ENCODE results near the gene PRAMEF27. TPM values are rescaled to one million over a fixed set of nuclear protein-coding genes. Genes with fewer than 3 reads are reported as not detected.
"Not testable (repeated sequence)": the region's sequence is repeated elsewhere in the genome, so short reads cannot be mapped to it uniquely, and the experiment has no call there.

PRAMEF27 gene
- total RNA-seq = not detected

DNA sequence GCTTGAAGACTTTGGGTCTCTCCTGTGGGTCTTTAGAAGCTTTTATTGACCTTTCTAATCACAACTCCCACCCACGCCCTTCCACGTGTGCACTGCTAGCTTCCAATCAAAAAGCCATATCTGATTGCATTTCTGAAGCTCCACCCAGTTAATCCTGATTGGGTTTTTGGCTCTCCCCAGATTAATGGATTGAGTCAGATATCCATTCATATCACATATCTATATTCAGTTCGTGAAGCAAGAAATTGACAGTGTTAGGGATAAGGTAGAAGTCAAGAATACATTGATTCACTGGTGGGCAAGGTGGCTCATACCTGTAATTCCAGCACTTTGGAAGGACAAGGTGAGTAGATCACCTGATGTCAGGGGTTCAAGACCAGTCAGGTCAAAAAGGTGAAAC is at the start of gene PRAMEF27:
Gene PRAMEF27 (minus strand): TSS at position 101 of the 400 bp plus-strand sequence. CDS start 2,916 bp downstream, outside the sequence.
- intact Hi-C loops (cut with micrococcal nuclease); DNase-seq; H3K4me1 Mint-ChIP-seq (ENCODE audit: low read depth); H3K27ac Mint-ChIP-seq; CTCF ChIA-PET; H3K27me3 Mint-ChIP-seq (ENCODE audit: low read depth); H3K36me3 Mint-ChIP-seq (ENCODE audit: low read depth); H3K4me3 Mint-ChIP-seq; H3K9me3 Mint-ChIP-seq: not testable (repeated sequence)

DNA sequence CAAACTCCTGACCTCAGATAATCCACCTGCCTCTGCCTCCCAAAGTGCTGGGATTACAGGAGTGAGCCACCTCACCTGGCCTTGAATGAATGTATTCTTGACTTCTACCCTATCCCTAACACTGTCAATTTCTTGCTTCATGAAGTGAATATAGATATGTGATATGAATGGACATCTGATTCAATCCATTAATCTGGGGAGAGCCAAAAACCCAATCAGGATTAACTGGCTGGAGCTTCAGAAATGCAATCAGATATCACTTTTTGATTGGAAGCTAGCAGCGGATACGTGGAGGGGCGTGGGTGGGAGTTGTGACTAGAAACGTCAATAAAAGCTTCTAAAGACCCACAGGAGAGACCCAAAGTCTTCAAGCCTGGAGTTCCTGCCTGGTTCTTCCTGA is 14.1 kb upstream of the PRAMEF27 start, which contains the start of gene PRAMEF25:
Gene PRAMEF25 (plus strand): TSS at position 301 of the 400 bp plus-strand sequence. CDS start 2,920 bp downstream, outside the sequence.
- intact Hi-C loops (cut with micrococcal nuclease); H3K9me3 Mint-ChIP-seq; H3K27ac Mint-ChIP-seq; H3K4me1 Mint-ChIP-seq (ENCODE audit: low read depth); H3K4me3 Mint-ChIP-seq; H3K36me3 Mint-ChIP-seq (ENCODE audit: low read depth); DNase-seq; H3K27me3 Mint-ChIP-seq (ENCODE audit: low read depth); CTCF ChIA-PET: not testable (repeated sequence)

DNA sequence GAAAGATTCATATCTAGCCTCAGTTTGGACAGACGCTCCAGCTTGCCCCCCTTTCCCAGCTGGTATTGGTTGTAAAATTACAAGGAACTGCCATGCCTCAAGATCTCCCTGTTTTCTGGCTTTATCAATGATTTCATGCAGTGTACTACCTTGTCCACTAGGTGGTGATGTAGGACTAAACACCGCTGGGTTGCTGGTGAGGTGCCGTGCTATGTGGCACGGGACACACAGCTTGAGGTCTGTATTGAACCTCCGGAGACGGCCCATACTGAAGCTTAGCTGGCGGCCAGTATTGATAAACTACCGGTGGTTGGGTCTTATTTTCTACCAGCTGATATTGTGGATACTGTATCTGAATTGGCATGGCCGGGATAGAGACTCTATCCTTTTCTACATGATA is 36.5 kb downstream of the PRAMEF27 start:
- H3K27me3 Mint-ChIP-seq (ENCODE audit: low read depth); H3K4me3 Mint-ChIP-seq; H3K36me3 Mint-ChIP-seq (ENCODE audit: low read depth); H3K27ac Mint-ChIP-seq; H3K9me3 Mint-ChIP-seq; intact Hi-C loops (cut with micrococcal nuclease); H3K4me1 Mint-ChIP-seq (ENCODE audit: low read depth); CTCF ChIA-PET; DNase-seq: not testable (repeated sequence)

DNA sequence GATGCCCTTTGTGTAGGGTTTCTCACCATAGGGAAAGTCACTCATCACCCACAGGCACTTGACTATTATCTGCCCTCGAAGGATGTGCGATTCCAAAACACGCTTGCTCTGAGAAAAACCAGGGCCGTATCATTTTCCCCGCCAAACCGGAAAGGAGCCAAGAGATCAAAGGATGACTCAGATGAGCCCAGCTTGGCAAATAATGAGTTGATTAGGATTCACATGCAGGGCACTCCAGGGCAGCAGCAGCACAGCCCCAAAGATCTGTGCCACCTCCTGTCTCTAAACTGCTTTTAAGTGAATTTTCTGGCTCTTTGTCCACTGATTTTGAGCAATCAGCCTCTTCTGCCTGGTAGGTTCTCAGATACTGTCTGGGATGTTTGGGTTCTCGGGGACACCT is 44.4 kb downstream of the PRAMEF27 start:
- H3K4me3 Mint-ChIP-seq; H3K36me3 Mint-ChIP-seq (ENCODE audit: low read depth); CTCF ChIA-PET; H3K27ac Mint-ChIP-seq; H3K4me1 Mint-ChIP-seq (ENCODE audit: low read depth); intact Hi-C loops (cut with micrococcal nuclease); H3K9me3 Mint-ChIP-seq; H3K27me3 Mint-ChIP-seq (ENCODE audit: low read depth); DNase-seq: not testable (repeated sequence)

DNA sequence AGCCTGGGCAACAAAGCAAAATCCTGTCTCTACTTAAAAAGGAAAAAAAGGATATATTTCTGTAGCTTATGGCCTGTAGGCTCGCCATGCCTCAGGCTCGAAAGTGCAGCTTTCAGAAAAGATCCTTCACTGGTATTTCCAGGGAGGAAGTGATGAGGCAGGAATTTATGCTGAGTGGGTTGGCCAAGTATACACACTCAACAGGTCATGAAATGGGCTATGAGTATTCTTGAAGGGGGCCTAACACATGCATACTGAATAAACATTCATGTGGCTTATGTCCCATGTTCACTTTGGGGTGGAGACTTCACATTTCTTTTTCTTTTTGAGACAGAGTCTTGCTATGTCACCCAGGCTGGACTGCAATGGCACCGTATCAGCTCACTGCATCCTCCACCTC is 47.0 kb downstream of the PRAMEF27 start:
- DNase-seq; H3K27me3 Mint-ChIP-seq (ENCODE audit: low read depth); H3K4me3 Mint-ChIP-seq; H3K4me1 Mint-ChIP-seq (ENCODE audit: low read depth); H3K36me3 Mint-ChIP-seq (ENCODE audit: low read depth); H3K9me3 Mint-ChIP-seq; intact Hi-C loops (cut with micrococcal nuclease); CTCF ChIA-PET; H3K27ac Mint-ChIP-seq: not testable (repeated sequence)

DNA sequence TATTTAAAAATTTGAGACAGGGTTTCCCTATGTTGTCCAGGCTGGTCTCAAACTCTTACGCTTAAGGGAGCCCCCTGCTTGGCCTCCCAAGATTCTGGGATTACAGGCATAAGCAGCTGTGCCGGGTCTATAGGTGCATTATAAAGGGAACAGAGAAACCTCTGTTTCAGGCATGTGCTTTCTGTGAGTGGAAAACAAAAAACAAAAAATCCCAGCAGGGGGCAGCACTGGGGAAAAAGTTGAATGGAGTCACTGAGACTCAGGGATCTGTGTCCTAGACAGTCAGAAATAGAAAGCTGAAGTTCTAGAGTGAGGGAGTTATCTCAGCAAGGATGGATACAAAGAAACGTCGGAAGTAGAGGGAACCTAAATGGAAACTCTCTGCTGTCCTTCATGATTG is 50.6 kb downstream of the PRAMEF27 start:
- H3K9me3 Mint-ChIP-seq; H3K27me3 Mint-ChIP-seq (ENCODE audit: low read depth); H3K4me1 Mint-ChIP-seq (ENCODE audit: low read depth); H3K27ac Mint-ChIP-seq; CTCF ChIA-PET; intact Hi-C loops (cut with micrococcal nuclease); DNase-seq; H3K4me3 Mint-ChIP-seq; H3K36me3 Mint-ChIP-seq (ENCODE audit: low read depth): not testable (repeated sequence)

Other genes with a start within 250 kb of the PRAMEF27 start
- gene PRAMEF11, start 225.2 kb downstream of the PRAMEF27 start, total RNA-seq = not detected
- not detected for gene HNRNPCL1, start 207.9 kb downstream of the PRAMEF27 start, total RNA-seq
- gene PRAMEF2, start 199.5 kb downstream of the PRAMEF27 start, total RNA-seq = not detected
- not detected for gene PRAMEF4, start 170.4 kb downstream of the PRAMEF27 start, total RNA-seq
- not detected for gene PRAMEF10, start 158.3 kb downstream of the PRAMEF27 start, total RNA-seq
- gene PRAMEF7, start 140.0 kb downstream of the PRAMEF27 start, total RNA-seq = not detected
- not detected for gene PRAMEF6, start 109.0 kb downstream of the PRAMEF27 start, total RNA-seq
- gene HNRNPCL3, start 4.2 kb upstream of the PRAMEF27 start, total RNA-seq = not detected
- not detected for gene PRAMEF25, start 14.2 kb upstream of the PRAMEF27 start, total RNA-seq
- gene HNRNPCL2, start 60.3 kb upstream of the PRAMEF27 start, total RNA-seq = not detected
- not detected for gene PRAMEF26, start 99.4 kb upstream of the PRAMEF27 start, total RNA-seq
- gene HNRNPCL4, start 109.1 kb upstream of the PRAMEF27 start, total RNA-seq = not detected
- gene PRAMEF9, start 115.3 kb upstream of the PRAMEF27 start, total RNA-seq = not detected
- gene PRAMEF13, start 144.8 kb upstream of the PRAMEF27 start, total RNA-seq = not detected
- gene PRAMEF18, start 169.6 kb upstream of the PRAMEF27 start, total RNA-seq = not detected
- gene PRAMEF5, start 197.6 kb upstream of the PRAMEF27 start, total RNA-seq = not detected
- not detected for gene PRAMEF8, start 228.6 kb upstream of the PRAMEF27 start, total RNA-seq
- gene PRAMEF33, start 247.0 kb upstream of the PRAMEF27 start, total RNA-seq = not detected